A549 (cell line): ENCODE measurements around the gene PDGFC. TPM values are rescaled to one million over a fixed set of nuclear protein-coding genes. Genes with fewer than 3 reads are reported as not detected.

Experiments used
- ATAC-seq, 2 experiments: fragments of 200-7000 bp in 1 of 2; fragments of >200 bp in 1 of 2; cut with Nextera tagmentation in 1 of 2; cut with Tn5 transposase in 1 of 2; 3 replicates each; pipeline versions ENCODE4 v1.8.0 to v1.9.1; 2018 to 2020; ENCODE audit warnings: mild to moderate bottlenecking in 1 of 2, moderate library complexity in 1 of 2
- CTCF ChIA-PET: fragments of 300-600 bp; sonication (Branson Sonifier 250); formaldehyde crosslinking; extraction: SDS; loops from one replicate; lab custom pipeline; 2021; ENCODE audit warnings: antibody characterized with exemption, inconsistent platforms; lab: Yijun Ruan, JAX
- POLR2A ChIA-PET: fragments of 350-600 bp; formaldehyde crosslinking; extraction: SDS; loops from one replicate; lab custom pipeline; 2021; ENCODE audit warnings: antibody characterized with exemption, inconsistent platforms; lab: Yijun Ruan, JAX
- DNase-seq, 2 experiments: peaks; one replicate each; pipeline versions ENCODE4 v3.0.0 to v3.0.0-alpha.2; 2011 to 2016; ENCODE audit warnings: low read depth in 1 of 2, low spot score in 1 of 2
- FAIRE-seq: peaks from 2 replicates; lab custom pipeline; 2011; peaks lifted over from hg19 to GRCh38; lab: Jason Lieb, UNC
- H3K27ac ChIP-seq, 2 experiments: fragments of >200 bp; sonication (Bioruptor Twin); formaldehyde crosslinking; 3 replicates each; pipeline ENCODE4 v1.5.1; 2016 to 2017
- H3K4me1 ChIP-seq: fragments of >200 bp; sonication (Bioruptor Twin); formaldehyde crosslinking; 3 replicates; pipeline ENCODE4 v1.6.1; 2016
- H3K4me2 ChIP-seq: fragments of >200 bp; sonication (Bioruptor Twin); formaldehyde crosslinking; 3 replicates; pipeline ENCODE4 v1.6.1; 2016
- H3K4me3 ChIP-seq: fragments of >200 bp; sonication (Bioruptor Twin); formaldehyde crosslinking; 3 replicates; pipeline ENCODE4 v1.5.1; 2016
- H3K9me3 ChIP-seq: fragments of >200 bp; sonication (Bioruptor Twin); formaldehyde crosslinking; 3 replicates; pipeline ENCODE4 v1.6.1; 2016
- CBX8 ChIP-seq: fragments of 200-600 bp; sonication (generic); IDR thresholded peaks from 2 replicates; pipeline ENCODE4 v1.6.1; 2016
- CHD2 ChIP-seq: fragments of 150-350 bp; IDR thresholded peaks from 2 replicates; pipeline ENCODE4 v1.6.1; 2014; ENCODE audit warnings: low read length; ENCODE audit not compliant: partially characterized antibody
- EP300 ChIP-seq, 2 experiments: fragments of >200 bp; sonication (Bioruptor Twin); formaldehyde crosslinking; IDR thresholded peaks; 2 replicates in 1 of 2; 3 replicates in 1 of 2; pipeline ENCODE4 v1.6.1; 2016 to 2017
- FOXS1 ChIP-seq: fragments of 250-450 bp; sonication (Bioruptor Pico); IDR thresholded peaks from 2 replicates; pipeline ENCODE4 v1.5.0; 2020; ENCODE audit warnings: mild to moderate bottlenecking, moderate library complexity
- GATA3 ChIP-seq: IDR thresholded peaks from 2 replicates; pipeline ENCODE4 v1.6.1; 2012; ENCODE audit warnings: borderline replicate concordance
- HDAC2 ChIP-seq: fragments of 200-600 bp; sonication (generic); IDR thresholded peaks from 2 replicates; pipeline ENCODE4 v1.6.1; 2016
- HEYL ChIP-seq: fragments of 250-450 bp; sonication (Bioruptor Pico); IDR thresholded peaks from 2 replicates; pipeline ENCODE4 v1.8.0; 2021; ENCODE audit warnings: mild to moderate bottlenecking, moderate library complexity
- HOXA7 ChIP-seq: fragments of 250-450 bp; sonication (Bioruptor Pico); IDR thresholded peaks from 2 replicates; pipeline ENCODE4 v1.5.0; 2020; ENCODE audit warnings: mild to moderate bottlenecking, moderate library complexity
- HOXB5 ChIP-seq: fragments of 250-450 bp; sonication (Bioruptor Pico); IDR thresholded peaks from 2 replicates; pipeline ENCODE4 v1.5.0; 2020; ENCODE audit warnings: mild to moderate bottlenecking, moderate library complexity
- JUN ChIP-seq, 2 experiments: fragments of >200 bp; sonication (Bioruptor Twin); formaldehyde crosslinking; IDR thresholded peaks; 2 replicates in 1 of 2; 3 replicates in 1 of 2; pipeline ENCODE4 v1.6.1; 2016 to 2017
- JUNB ChIP-seq: fragments of >200 bp; sonication (Bioruptor Twin); formaldehyde crosslinking; IDR thresholded peaks from 2 replicates; pipeline ENCODE4 v1.6.1; 2016
- KDM1A ChIP-seq: fragments of 200-600 bp; sonication (generic); IDR thresholded peaks from 2 replicates; pipeline ENCODE4 v1.6.1; 2016; ENCODE audit warnings: low read depth, mild to moderate bottlenecking
- KDM5A ChIP-seq: fragments of 200-600 bp; sonication (generic); IDR thresholded peaks from 2 replicates; pipeline ENCODE4 v1.6.1; 2016; ENCODE audit warnings: antibody characterized with exemption, mild to moderate bottlenecking
- MAZ ChIP-seq: fragments of 150-350 bp; IDR thresholded peaks from 2 replicates; pipeline ENCODE4 v1.6.1; 2014; ENCODE audit warnings: antibody characterized with exemption, low read depth, low read length, borderline replicate concordance
- NPAS2 ChIP-seq: fragments of 250-450 bp; sonication (Bioruptor Pico); IDR thresholded peaks from 2 replicates; pipeline ENCODE4 v1.8.0; 2022; ENCODE audit warnings: mild to moderate bottlenecking, moderate library complexity, borderline replicate concordance
- POLR2A ChIP-seq: IDR thresholded peaks from 2 replicates; pipeline ENCODE4 v1.6.1; 2012; ENCODE audit warnings: mild to moderate bottlenecking, low read length
- ZC3H11A ChIP-seq: fragments of 450-650 bp; IDR thresholded peaks from 2 replicates; pipeline ENCODE4 v1.6.1; 2014; ENCODE audit warnings: antibody characterized with exemption, mild to moderate bottlenecking
- ZNF302 ChIP-seq: fragments of 250-450 bp; sonication (Bioruptor Pico); IDR thresholded peaks from 2 replicates; pipeline ENCODE4 v1.9.0; 2021; ENCODE audit warnings: inconsistent platforms, mild to moderate bottlenecking, moderate library complexity
- ZSCAN20 ChIP-seq: fragments of 250-450 bp; sonication (Bioruptor Pico); IDR thresholded peaks from 2 replicates; pipeline ENCODE4 v1.8.0; 2022; ENCODE audit warnings: mild to moderate bottlenecking, moderate library complexity
- WGBS: methylation state at CpG from one replicate; pipeline ENCODE4 v1.1.6; 2017; ENCODE audit errors: missing lambda C conversion rate; 5-methylcytosine and 5-hydroxymethylcytosine counted together
- polyA plus RNA-seq, 4 experiments: library from polyadenylated mRNA; depleted of rRNA in 3 of 4; stranded (reverse); fragments of >200 nt; fragmentation: RNase III in 1 of 4; extraction: RNeasy Plus Mini Kit Qiagen cat#74134 plus additional on column Dnase treatment in 1 of 4; gene quantifications; 2 replicates in 3 of 4; 3 replicates in 1 of 4; pipeline ENCODE4 v1.2.3, GENCODE V29; 2011 to 2017
- TF ChIP-seq, protein P1 (sequence below): IDR thresholded peaks from 2 replicates; pipeline ENCODE4 v1.6.1; 2012
- TF ChIP-seq, protein P2 (sequence below): fragments of >200 bp; sonication (Bioruptor Twin); formaldehyde crosslinking; IDR thresholded peaks from 2 replicates; pipeline ENCODE4 v1.6.1; 2016
- TF ChIP-seq, protein P3 (sequence below): fragments of 250-450 bp; sonication (Bioruptor Pico); IDR thresholded peaks from 2 replicates; pipeline ENCODE4 v1.5.0; 2021; ENCODE audit warnings: mild to moderate bottlenecking, moderate library complexity, borderline replicate concordance
- TF ChIP-seq, protein P4 (sequence below): IDR thresholded peaks from 2 replicates; pipeline ENCODE4 v1.6.1; 2012
- TF ChIP-seq, protein P5 (sequence below): fragments of >200 bp; sonication (Bioruptor Twin); formaldehyde crosslinking; IDR thresholded peaks from 3 replicates; pipeline ENCODE4 v1.6.1; 2016
- TF ChIP-seq, protein P6 (sequence below): fragments of 250-450 bp; sonication (Bioruptor Pico); IDR thresholded peaks from 2 replicates; pipeline ENCODE4 v1.5.0; 2020; ENCODE audit warnings: low read depth, mild to moderate bottlenecking, moderate library complexity

PDGFC gene
- polyA plus RNA-seq, 2 of the 4 experiments (the other 2 are of a cell fraction) = 3.5 to 4.1 TPM

DNA sequence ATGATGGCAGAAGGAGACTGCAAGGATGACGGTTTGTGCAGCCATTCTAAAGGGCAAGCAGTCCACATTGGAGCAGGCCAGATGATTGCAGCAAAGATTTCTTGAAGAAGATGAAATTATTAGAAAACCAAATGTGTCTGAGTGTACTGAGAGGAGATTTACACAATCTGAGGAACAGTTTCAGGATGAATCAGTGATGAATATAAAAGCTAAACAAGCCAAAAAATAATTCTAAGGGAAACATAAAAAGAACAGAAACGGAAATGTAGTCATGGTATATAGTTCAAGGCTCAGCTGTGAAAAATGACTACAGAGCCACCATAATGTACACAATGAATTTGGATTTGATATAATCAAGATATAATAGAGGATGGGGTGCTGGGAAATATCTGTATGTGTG is 168.5 kb downstream of the PDGFC start:
- H3K4me2 ChIP-seq = no peak overlapping the region
- FAIRE-seq (no peak), DNase-seq (no peak), ATAC-seq (no peak)
- TF ChIP-seq, protein P1, sequence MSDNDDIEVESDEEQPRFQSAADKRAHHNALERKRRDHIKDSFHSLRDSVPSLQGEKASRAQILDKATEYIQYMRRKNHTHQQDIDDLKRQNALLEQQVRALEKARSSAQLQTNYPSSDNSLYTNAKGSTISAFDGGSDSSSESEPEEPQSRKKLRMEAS = no peak
- TF ChIP-seq MAZ (no peak), GATA3 (no peak), EP300 (IDR thresholded peaks at IDR 0.05) (no peak), KDM5A (no peak), HDAC2 (no peak)
- TF ChIP-seq, protein P2, sequence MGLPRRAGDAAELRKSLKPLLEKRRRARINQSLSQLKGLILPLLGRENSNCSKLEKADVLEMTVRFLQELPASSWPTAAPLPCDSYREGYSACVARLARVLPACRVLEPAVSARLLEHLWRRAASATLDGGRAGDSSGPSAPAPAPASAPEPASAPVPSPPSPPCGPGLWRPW = no peak
- H3K27ac ChIP-seq = no peak overlapping the region
- no peaks in the 10 kb centered on the region for H3K4me1 ChIP-seq
- ChIA-PET CTCF (no interaction called here), POLR2A (no interaction called here)
- H3K4me3 ChIP-seq = no peak overlapping the region
- H3K9me3 ChIP-seq = no peaks in the 10 kb centered on the region
- WGBS = 84% methylated on average over 2 of the region's 2 CpGs

DNA sequence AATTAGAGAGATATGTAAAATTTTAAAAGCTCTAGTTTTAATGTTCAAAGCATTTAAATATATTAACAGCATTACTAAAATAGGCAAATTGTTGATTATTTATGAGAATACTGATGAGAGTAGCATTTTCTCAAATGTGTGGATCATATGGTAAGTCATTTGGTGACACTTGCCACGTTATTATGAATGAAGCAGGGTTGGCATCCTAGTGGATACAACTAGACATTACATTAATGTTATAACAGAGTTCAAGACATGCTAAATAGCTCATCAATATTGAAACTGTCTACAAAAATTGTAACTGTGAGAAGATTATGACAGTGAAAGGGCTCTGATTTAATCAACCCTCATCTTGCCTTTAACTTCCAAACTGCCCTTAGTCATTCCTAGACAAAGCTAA is 171.1 kb downstream of the PDGFC start:
- H3K4me2 ChIP-seq = no peak overlapping the region
- CTCF ChIA-PET = interaction anchor here (1.0 kb wide), 1 partner anchor 10 kb away, joined by 3 read pairs; no protein-coding TSS in a partner anchor
- FAIRE-seq (no peak), ATAC-seq (no peak), DNase-seq (no peak)
- TF ChIP-seq HEYL (CRISPR knock-in tag) = no peak
- TF ChIP-seq, protein P3, sequence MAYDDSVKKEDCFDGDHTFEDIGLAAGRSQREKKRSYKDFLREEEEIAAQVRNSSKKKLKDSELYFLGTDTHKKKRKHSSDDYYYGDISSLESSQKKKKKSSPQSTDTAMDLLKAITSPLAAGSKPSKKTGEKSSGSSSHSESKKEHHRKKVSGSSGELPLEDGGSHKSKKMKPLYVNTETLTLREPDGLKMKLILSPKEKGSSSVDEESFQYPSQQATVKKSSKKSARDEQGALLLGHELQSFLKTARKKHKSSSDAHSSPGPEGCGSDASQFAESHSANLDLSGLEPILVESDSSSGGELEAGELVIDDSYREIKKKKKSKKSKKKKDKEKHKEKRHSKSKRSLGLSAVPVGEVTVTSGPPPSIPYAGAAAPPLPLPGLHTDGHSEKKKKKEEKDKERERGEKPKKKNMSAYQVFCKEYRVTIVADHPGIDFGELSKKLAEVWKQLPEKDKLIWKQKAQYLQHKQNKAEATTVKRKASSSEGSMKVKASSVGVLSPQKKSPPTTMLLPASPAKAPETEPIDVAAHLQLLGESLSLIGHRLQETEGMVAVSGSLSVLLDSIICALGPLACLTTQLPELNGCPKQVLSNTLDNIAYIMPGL (CRISPR knock-in tag) = no peak
- no peak for TF ChIP-seq FOXS1 (CRISPR knock-in tag)
- no peak for TF ChIP-seq CHD2
- no peak for TF ChIP-seq HOXB5 (CRISPR knock-in tag)
- TF ChIP-seq ZSCAN20 (CRISPR knock-in tag) = no peak
- TF ChIP-seq, protein P4, sequence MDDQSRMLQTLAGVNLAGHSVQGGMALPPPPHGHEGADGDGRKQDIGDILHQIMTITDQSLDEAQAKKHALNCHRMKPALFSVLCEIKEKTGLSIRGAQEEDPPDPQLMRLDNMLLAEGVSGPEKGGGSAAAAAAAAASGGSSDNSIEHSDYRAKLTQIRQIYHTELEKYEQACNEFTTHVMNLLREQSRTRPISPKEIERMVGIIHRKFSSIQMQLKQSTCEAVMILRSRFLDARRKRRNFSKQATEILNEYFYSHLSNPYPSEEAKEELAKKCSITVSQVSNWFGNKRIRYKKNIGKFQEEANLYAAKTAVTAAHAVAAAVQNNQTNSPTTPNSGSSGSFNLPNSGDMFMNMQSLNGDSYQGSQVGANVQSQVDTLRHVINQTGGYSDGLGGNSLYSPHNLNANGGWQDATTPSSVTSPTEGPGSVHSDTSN = no peak
- no peak for TF ChIP-seq ZC3H11A
- H3K4me1 ChIP-seq = no peaks in the 10 kb centered on the region
- POLR2A ChIA-PET = no interaction called here
- H3K9me3 ChIP-seq = no peaks in the 10 kb centered on the region
- no peak overlapping the region for H3K27ac ChIP-seq
- 38% methylated on average over 1 of the region's 1 CpG for WGBS
- no peak overlapping the region for H3K4me3 ChIP-seq

DNA sequence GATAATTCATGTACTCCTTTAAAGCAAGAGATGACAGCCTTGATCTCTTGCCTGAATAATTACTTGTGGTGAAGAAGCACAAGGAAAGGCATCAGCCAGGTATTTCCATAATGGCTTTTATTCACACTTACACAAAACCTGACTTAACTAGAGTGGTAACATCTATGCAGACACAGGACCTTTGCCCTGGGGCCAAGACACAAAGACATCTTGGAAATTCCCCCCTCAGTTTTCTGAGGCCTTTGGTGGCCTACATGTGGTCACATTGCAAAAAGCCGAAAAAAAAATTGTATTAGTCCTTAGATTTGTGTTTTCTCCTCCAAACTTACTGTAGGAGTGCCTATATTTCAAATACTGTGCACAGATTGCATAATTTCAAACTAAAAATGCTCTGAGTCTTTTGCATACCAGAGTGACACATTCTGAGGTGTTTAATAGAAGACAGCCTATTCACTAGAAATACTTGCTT is 172.4 kb downstream of the PDGFC start:
- no peaks in the 10 kb centered on the region for H3K4me1 ChIP-seq
- CTCF ChIA-PET = no interaction called here
- TF ChIP-seq HEYL (CRISPR knock-in tag) (no peak), ZC3H11A (no peak), KDM1A (no peak), NPAS2 (no peak), EP300 (IDR thresholded peaks at IDR 0.05) (no peak), CHD2 (no peak), POLR2A (no peak), GATA3 (no peak), CBX8 (no peak), FOXS1 (CRISPR knock-in tag) (no peak), HDAC2 (no peak), JUNB (no peak), HOXA7 (CRISPR knock-in tag) (no peak), HOXB5 (CRISPR knock-in tag) (no peak), JUN (IDR thresholded peaks at IDR 0.05) (no peak), ZNF302 (CRISPR knock-in tag) (no peak)
- TF ChIP-seq, protein P5, sequence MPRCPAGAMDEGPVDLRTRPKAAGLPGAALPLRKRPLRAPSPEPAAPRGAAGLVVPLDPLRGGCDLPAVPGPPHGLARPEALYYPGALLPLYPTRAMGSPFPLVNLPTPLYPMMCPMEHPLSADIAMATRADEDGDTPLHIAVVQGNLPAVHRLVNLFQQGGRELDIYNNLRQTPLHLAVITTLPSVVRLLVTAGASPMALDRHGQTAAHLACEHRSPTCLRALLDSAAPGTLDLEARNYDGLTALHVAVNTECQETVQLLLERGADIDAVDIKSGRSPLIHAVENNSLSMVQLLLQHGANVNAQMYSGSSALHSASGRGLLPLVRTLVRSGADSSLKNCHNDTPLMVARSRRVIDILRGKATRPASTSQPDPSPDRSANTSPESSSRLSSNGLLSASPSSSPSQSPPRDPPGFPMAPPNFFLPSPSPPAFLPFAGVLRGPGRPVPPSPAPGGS = no peak
- TF ChIP-seq, protein P4 = no peak
- TF ChIP-seq, protein P6, sequence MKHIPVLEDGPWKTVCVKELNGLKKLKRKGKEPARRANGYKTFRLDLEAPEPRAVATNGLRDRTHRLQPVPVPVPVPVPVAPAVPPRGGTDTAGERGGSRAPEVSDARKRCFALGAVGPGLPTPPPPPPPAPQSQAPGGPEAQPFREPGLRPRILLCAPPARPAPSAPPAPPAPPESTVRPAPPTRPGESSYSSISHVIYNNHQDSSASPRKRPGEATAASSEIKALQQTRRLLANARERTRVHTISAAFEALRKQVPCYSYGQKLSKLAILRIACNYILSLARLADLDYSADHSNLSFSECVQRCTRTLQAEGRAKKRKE (CRISPR knock-in tag) = no peak
- H3K9me3 ChIP-seq = no peaks in the 10 kb centered on the region
- 88% methylated on average over 1 of the region's 1 CpG for WGBS
- no peak for ATAC-seq
- H3K4me3 ChIP-seq = no peak overlapping the region
- POLR2A ChIA-PET = no interaction called here
- no peak for DNase-seq
- FAIRE-seq = no peak
- H3K4me2 ChIP-seq = no peak overlapping the region
- no peak overlapping the region for H3K27ac ChIP-seq
